Measurements from ENCODE around the gene NR2C1.

Gene NR2C1

DNA sequence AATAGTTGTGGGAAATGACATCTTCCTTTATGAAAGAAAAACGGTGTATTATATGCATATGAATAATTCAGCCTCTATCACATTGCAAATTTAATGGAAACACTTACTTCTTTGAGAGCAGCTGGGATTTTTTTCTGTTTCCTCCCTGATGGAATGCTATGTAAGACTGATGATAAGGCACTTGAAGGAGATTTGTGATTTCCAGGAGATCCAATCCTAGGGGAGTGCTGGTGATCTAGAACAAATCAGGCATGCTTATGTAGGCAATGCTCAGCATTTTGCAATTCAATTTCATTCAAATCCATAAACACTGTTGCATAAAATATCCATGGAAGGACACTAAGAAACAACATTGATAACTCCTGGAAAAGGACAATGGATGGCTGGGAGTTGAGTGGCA is 16.0 kb upstream of the NR2C1 start:
- Histone ChIP-seq H3K9me3 (ENCODE audit: severe bottlenecking) (no peaks in the 10 kb centered on the region), H3K4me3 (ENCODE audit: low read depth, low read length) (no peak overlapping the region), H3K27ac (no peak overlapping the region), H3K36me3 (peaks cover 53% of the 10 kb centered on the region), H3K27me3 (ENCODE audit: insufficient read depth, low read depth, severe bottlenecking) (no peaks in the 10 kb centered on the region)
- TF ChIP-seq, protein P1, sequence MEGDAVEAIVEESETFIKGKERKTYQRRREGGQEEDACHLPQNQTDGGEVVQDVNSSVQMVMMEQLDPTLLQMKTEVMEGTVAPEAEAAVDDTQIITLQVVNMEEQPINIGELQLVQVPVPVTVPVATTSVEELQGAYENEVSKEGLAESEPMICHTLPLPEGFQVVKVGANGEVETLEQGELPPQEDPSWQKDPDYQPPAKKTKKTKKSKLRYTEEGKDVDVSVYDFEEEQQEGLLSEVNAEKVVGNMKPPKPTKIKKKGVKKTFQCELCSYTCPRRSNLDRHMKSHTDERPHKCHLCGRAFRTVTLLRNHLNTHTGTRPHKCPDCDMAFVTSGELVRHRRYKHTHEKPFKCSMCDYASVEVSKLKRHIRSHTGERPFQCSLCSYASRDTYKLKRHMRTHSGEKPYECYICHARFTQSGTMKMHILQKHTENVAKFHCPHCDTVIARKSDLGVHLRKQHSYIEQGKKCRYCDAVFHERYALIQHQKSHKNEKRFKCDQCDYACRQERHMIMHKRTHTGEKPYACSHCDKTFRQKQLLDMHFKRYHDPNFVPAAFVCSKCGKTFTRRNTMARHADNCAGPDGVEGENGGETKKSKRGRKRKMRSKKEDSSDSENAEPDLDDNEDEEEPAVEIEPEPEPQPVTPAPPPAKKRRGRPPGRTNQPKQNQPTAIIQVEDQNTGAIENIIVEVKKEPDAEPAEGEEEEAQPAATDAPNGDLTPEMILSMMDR (IDR thresholded peaks at IDR 0.05; ENCODE audit: low read depth, low read length), result no peak
- no peak for DNase-seq

DNA sequence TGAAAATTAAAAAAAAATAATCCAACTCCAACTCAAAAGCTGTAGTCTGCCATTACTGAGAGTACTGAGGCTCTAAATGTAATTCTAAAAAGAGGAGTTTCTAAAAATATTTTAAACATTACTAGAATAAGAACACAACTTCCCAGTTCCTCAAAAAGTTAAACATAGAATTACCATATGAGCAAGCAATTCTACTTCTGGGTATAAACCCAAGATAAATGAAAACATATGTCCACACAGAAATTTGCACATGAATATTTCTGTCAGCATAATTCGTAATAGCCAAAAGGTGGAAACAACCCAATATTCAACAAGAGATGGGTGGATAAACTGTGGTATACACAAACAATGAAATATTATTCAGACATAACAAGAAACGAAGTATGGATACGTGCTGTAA is 15.0 kb upstream of the NR2C1 start:
- Histone ChIP-seq H3K36me3 (peaks cover 62% of the 10 kb centered on the region), H3K4me3 (ENCODE audit: low read depth, low read length) (no peak overlapping the region), H3K27me3 (ENCODE audit: insufficient read depth, low read depth, severe bottlenecking) (no peaks in the 10 kb centered on the region), H3K27ac (no peak overlapping the region), H3K9me3 (ENCODE audit: severe bottlenecking) (no peaks in the 10 kb centered on the region)
- DNase-seq, result no peak
- TF ChIP-seq, protein P1 (IDR thresholded peaks at IDR 0.05; ENCODE audit: low read depth, low read length), result no peak

DNA sequence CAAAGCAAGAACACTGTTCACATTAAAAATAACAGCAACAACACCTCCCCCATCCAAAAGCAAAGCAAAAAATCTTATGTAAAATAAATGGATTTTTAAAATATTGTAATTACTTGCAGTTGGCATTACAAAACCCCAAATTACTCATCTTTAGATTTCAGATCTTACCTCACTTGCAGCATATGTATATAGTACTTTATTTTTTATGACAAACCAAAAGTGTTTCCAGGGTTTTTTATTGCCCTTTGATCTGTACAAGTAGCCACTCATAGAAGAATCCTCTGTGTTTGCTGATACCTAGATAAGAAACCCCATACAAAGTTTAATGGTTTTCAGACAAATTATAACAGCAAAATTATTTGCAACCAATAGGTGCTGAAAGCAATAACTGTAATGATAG is 12.2 kb upstream of the NR2C1 start:
- Histone ChIP-seq H3K27me3 (ENCODE audit: insufficient read depth, low read depth, severe bottlenecking) (no peaks in the 10 kb centered on the region), H3K4me3 (ENCODE audit: low read depth, low read length) (no peak overlapping the region), H3K36me3 (peaks cover 38% of the 10 kb centered on the region), H3K9me3 (ENCODE audit: severe bottlenecking) (no peaks in the 10 kb centered on the region), H3K27ac (no peak overlapping the region)
- TF ChIP-seq, protein P1 (IDR thresholded peaks at IDR 0.05; ENCODE audit: low read depth, low read length), result no peak
- DNase-seq, result no peak

DNA sequence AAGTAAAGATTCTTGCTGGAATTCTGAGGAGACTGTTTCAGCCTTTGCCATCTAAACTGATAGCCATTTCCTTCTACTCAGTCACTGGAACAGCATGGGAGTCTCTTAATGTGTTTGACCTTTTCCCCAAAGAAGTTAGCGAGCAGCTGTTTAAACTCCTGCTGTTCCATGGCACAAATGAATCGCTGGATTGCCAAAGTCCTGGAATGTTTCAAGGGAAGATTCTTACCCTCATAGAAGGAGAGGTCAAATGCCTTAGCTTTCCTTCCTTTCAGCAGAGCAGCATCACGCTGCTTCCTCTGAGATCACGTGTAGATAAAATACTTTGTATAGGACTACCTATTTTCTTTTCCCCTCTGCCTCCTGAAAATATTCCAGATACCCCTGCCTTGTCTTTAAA is 10.5 kb upstream of the NR2C1 start:
- Histone ChIP-seq H3K4me3 (ENCODE audit: low read depth, low read length) (no peak overlapping the region), H3K9me3 (ENCODE audit: severe bottlenecking) (no peaks in the 10 kb centered on the region), H3K27ac (no peak overlapping the region), H3K36me3 (peaks cover 25% of the 10 kb centered on the region), H3K27me3 (ENCODE audit: insufficient read depth, low read depth, severe bottlenecking) (no peaks in the 10 kb centered on the region)
- TF ChIP-seq, protein P1 (IDR thresholded peaks at IDR 0.05; ENCODE audit: low read depth, low read length), result no peak
- DNase-seq, result no peak

DNA sequence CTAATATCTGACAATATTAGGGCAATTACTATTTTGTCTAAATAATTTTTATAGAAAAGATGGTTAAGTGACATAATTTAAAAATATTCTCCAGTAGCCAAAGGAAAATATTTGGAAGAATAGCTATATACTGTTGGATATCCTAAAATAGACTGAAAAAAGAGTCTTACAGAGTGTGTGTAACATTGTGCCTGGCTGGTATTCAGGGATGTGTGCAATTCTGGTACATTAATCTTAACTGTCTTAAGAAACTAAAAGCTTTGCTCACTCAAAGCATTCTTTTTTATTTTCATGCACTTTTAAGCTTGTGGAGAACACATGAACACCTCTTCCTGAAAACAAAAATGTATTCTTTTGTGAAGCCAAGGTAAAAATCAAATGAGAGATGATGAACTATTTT is 10.1 kb upstream of the NR2C1 start:
- H3K36me3 ChIP-seq, result peaks cover 20% of the 10 kb centered on the region
- no peak overlapping the region for H3K27ac ChIP-seq
- TF ChIP-seq, protein P1 (IDR thresholded peaks at IDR 0.05; ENCODE audit: low read depth, low read length), result no peak
- no peaks in the 10 kb centered on the region for H3K27me3 ChIP-seq (ENCODE audit: insufficient read depth, low read depth, severe bottlenecking)
- no peak for DNase-seq
- no peak overlapping the region for H3K4me3 ChIP-seq (ENCODE audit: low read depth, low read length)
- no peaks in the 10 kb centered on the region for H3K9me3 ChIP-seq (ENCODE audit: severe bottlenecking)

DNA sequence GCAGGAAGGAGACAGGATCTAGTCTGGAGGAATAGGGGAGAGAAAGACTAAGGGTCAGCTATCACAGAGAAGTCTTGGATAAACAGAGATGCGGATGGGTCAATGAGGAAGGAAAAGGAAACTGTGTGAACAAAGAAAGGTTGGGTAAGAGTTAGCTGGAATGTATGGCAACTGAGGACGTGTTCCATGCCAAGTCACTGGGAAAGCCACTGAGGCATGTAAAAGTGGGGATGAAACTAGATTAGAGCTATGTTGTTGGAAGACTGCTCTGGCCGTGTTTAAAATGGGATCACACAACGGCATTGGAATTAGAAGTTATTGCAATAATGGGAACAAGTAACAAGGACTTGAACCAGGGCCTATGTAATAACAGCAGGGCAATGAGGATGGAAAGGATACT is 3.9 kb upstream of the NR2C1 start:
- Histone ChIP-seq H3K27me3 (ENCODE audit: insufficient read depth, low read depth, severe bottlenecking) (no peaks in the 10 kb centered on the region), H3K27ac (no peak overlapping the region), H3K4me3 (ENCODE audit: low read depth, low read length) (no peak overlapping the region), H3K9me3 (ENCODE audit: severe bottlenecking) (no peaks in the 10 kb centered on the region), H3K36me3 (0 out of 2 replicates have a peak, but pooled peaks cover 3% of the 10 kb centered on the region)
- TF ChIP-seq, protein P1 (IDR thresholded peaks at IDR 0.05; ENCODE audit: low read depth, low read length), result no peak
- DNase-seq, result no peak

Data from WERI-Rb-1 (cell line).